ENCODE measurements around the gene PROSER3.

DNA sequence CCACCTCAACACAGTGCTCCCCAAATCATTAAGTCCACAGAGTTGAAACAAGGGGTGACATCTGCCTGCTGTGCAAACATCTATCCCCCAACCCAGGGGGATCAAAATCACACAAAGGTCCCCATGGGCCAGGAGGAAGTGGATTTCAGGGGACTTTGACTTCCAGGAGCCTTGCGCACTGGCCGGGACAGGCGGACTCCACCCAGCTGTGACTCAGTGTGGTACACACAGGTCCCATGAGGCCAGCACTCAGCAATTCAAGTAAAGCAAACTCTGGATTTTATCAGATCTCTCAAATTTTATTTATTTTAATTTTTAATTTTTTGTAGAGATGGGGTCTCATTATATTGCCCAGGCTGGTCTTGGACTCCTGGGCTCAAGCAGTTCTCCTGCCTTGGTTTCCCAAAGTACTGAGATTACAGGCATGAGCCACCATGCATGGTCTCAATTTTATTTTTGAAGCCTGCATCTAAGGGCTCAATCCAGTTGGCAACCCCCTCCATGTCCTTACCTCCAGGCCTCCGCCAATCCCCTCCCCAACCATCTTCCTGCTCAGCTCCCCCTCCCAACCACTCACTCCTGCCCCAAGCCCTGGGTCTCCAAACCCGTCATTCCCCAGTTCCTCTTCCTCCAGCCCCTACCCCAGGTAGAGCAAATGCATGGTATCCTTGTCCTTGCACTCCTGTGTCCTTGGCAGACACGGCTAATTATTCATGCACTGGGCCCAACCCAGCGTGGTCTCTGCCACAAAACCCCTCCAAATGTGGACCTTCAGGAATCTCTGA lies 35.6 kb downstream of the PROSER3 start:
- TF ChIP-seq EZH2 (IDR thresholded peaks at IDR 0.05; ENCODE audit: borderline replicate concordance, low read length), result no peak
- TF ChIP-seq, protein P1, sequence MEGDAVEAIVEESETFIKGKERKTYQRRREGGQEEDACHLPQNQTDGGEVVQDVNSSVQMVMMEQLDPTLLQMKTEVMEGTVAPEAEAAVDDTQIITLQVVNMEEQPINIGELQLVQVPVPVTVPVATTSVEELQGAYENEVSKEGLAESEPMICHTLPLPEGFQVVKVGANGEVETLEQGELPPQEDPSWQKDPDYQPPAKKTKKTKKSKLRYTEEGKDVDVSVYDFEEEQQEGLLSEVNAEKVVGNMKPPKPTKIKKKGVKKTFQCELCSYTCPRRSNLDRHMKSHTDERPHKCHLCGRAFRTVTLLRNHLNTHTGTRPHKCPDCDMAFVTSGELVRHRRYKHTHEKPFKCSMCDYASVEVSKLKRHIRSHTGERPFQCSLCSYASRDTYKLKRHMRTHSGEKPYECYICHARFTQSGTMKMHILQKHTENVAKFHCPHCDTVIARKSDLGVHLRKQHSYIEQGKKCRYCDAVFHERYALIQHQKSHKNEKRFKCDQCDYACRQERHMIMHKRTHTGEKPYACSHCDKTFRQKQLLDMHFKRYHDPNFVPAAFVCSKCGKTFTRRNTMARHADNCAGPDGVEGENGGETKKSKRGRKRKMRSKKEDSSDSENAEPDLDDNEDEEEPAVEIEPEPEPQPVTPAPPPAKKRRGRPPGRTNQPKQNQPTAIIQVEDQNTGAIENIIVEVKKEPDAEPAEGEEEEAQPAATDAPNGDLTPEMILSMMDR (conservative IDR thresholded peaks at IDR 0.05 in 1 of 2, IDR thresholded peaks at IDR 0.05 in 1 of 2; ENCODE audit: extremely low read depth in 1 of 2, insufficient read depth in 1 of 2, low read depth in 1 of 2, low read length in 2 of 2), result no peak

Data from mammary epithelial cell (primary cell).